UCSD-AML1 (cell line): Measurements from ENCODE around the gene GNLY.

Experiments used
- DNase-seq: peaks from one replicate; lab custom pipeline; 2025; ENCODE audit not compliant: unreplicated experiment; lab: John Stamatoyannopoulos, UW

Gene GNLY

GRCh38 chr2:85681776-85682175 lies 12.4 kb upstream of the GNLY start:
- no peak for DNase-seq

- DNase-seq = no peak
Observed at GRCh38 chr2:85682378-85682777, 11.8 kb upstream of the GNLY start.

GRCh38 chr2:85684380-85684779 lies 9.8 kb upstream of the GNLY start:
- no peak for DNase-seq

- DNase-seq = no peak
Observed at GRCh38 chr2:85684806-85685205, 9.4 kb upstream of the GNLY start.

- no peak for DNase-seq
Observed at GRCh38 chr2:85690932-85691331, 3.2 kb upstream of the GNLY start.

- no peak for DNase-seq
Observed at GRCh38 chr2:85692039-85692645, 2.0 kb upstream of the GNLY start.

- no peak for DNase-seq
Observed at GRCh38 chr2:85695121-85695520, 963 bp downstream of the GNLY start.

GRCh38 chr2:85695691-85696668 lies 1.8 kb downstream of the GNLY start:
- no peak for DNase-seq

- DNase-seq = no peak
Observed at GRCh38 chr2:85697096-85697495, 2.9 kb downstream of the GNLY start.

GRCh38 chr2:85697716-85698115 lies 3.6 kb downstream of the GNLY start:
- no peak for DNase-seq

- peak; percentile 44 for DNase-seq
Observed at GRCh38 chr2:85698184-85698879, 4.2 kb downstream of the GNLY start.

- DNase-seq = no peak
Observed at GRCh38 chr2:85698880-85699254, 4.7 kb downstream of the GNLY start.

- no peak for DNase-seq
Observed at GRCh38 chr2:85699325-85699724, 5.2 kb downstream of the GNLY start.

- no peak for DNase-seq
Observed at GRCh38 chr2:85702172-85702571, 8.0 kb downstream of the GNLY start.

- no peak for DNase-seq
Observed at GRCh38 chr2:85702800-85703199, 8.6 kb downstream of the GNLY start.

GRCh38 chr2:85703329-85703728 lies 9.2 kb downstream of the GNLY start:
- DNase-seq = no peak

- no peak for DNase-seq
Observed at GRCh38 chr2:85704038-85704437, 9.9 kb downstream of the GNLY start.

- DNase-seq = no peak
Observed at GRCh38 chr2:85704800-85705679, 10.9 kb downstream of the GNLY start.

GRCh38 chr2:85705680-85706039 lies 11.5 kb downstream of the GNLY start:
- no peak for DNase-seq

GRCh38 chr2:85706063-85706462 lies 11.9 kb downstream of the GNLY start:
- DNase-seq = no peak
